OCI-LY1 (cell line): ENCODE measurements around the gene BBS12.

ENCODE experiments used
- H2AFZ ChIP-seq: fragments of 200-600 bp; sonication (generic), shearing (Covaris generic); 2 replicates; pipeline ENCODE4 v1.6.0; 2014; ENCODE audit warnings: antibody characterized with exemption, mild to moderate bottlenecking, low read length
- H3F3A ChIP-seq: fragments of 200-600 bp; sonication (generic), shearing (Covaris generic); 2 replicates; pipeline ENCODE4 v1.6.0; 2014; ENCODE audit warnings: mild to moderate bottlenecking, antibody characterized with exemption, low read length, moderate library complexity; ENCODE audit not compliant: insufficient read depth
- H3K27ac ChIP-seq: fragments of 200-600 bp; sonication (generic); 2 replicates; pipeline ENCODE4 v1.5.1; 2014; ENCODE audit warnings: low read length, mixed run types, mild to moderate bottlenecking, low read depth; ENCODE audit not compliant: poor library complexity, severe bottlenecking
- H3K27me3 ChIP-seq: fragments of 200-600 bp; sonication (generic); 2 replicates; pipeline ENCODE4 v1.6.0; 2014; ENCODE audit warnings: antibody characterized with exemption, mild to moderate bottlenecking, low read length, moderate library complexity; ENCODE audit not compliant: insufficient read depth
- H3K36me3 ChIP-seq: fragments of 200-600 bp; sonication (generic); 2 replicates; pipeline ENCODE4 v1.6.1; 2014; ENCODE audit warnings: mild to moderate bottlenecking, antibody characterized with exemption, low read length, moderate library complexity, mixed read lengths; ENCODE audit not compliant: insufficient read depth
- H3K4me1 ChIP-seq: fragments of 200-600 bp; sonication (generic); 2 replicates; pipeline ENCODE4 v1.5.1; 2014; ENCODE audit warnings: mild to moderate bottlenecking, low read length, moderate library complexity; ENCODE audit not compliant: insufficient read depth, severe bottlenecking
- H3K4me2 ChIP-seq: fragments of 200-600 bp; sonication (generic), shearing (Covaris generic); 2 replicates; pipeline ENCODE4 v1.6.1; 2014; ENCODE audit warnings: low read length
- H3K4me3 ChIP-seq: fragments of 200-600 bp; sonication (generic); 2 replicates; pipeline ENCODE4 v1.5.1; 2014; ENCODE audit warnings: low read length, low read depth, mild to moderate bottlenecking, mixed read lengths; ENCODE audit not compliant: poor library complexity, severe bottlenecking
- H3K79me2 ChIP-seq: fragments of 200-600 bp; shearing (Covaris generic); 2 replicates; pipeline ENCODE4 v1.6.1; 2016; ENCODE audit warnings: mixed run types, low read length, mixed read lengths; ENCODE audit not compliant: insufficient read depth
- H3K9ac ChIP-seq: fragments of 200-600 bp; sonication (generic), shearing (Covaris generic); 2 replicates; pipeline ENCODE4 v1.6.1; 2014; ENCODE audit warnings: mild to moderate bottlenecking, low read length, mixed read lengths
- H3K9me2 ChIP-seq: fragments of 200-600 bp; sonication (generic), shearing (Covaris generic); 2 replicates; pipeline ENCODE4 v1.6.1; 2014; ENCODE audit warnings: low read depth, mild to moderate bottlenecking, low read length, mixed read lengths
- H3K9me3 ChIP-seq: fragments of 200-600 bp; shearing (Covaris generic); 2 replicates; pipeline ENCODE4 v1.6.1; 2014; ENCODE audit warnings: low read length, mixed read lengths
- H4K20me1 ChIP-seq: fragments of 200-600 bp; sonication (generic), shearing (Covaris generic); 2 replicates; pipeline ENCODE4 v1.6.0; 2016; ENCODE audit warnings: mild to moderate bottlenecking, low read length; ENCODE audit not compliant: insufficient read depth
- EZH2 ChIP-seq: fragments of 200-600 bp; sonication (generic), shearing (Covaris generic); IDR thresholded peaks from 2 replicates; pipeline ENCODE4 v1.8.0; 2017; ENCODE audit warnings: borderline replicate concordance, mixed run types, mild to moderate bottlenecking, antibody characterized with exemption, low read length, moderate library complexity, mixed read lengths
- TF ChIP-seq, protein P1 (sequence below): fragments of 200-600 bp; sonication (generic), shearing (Covaris generic); IDR thresholded peaks from 2 replicates; pipeline ENCODE4 v1.5.1; 2017; ENCODE audit warnings: mild to moderate bottlenecking, antibody characterized with exemption, low read length, moderate library complexity, mixed read lengths

Gene BBS12

DNA sequence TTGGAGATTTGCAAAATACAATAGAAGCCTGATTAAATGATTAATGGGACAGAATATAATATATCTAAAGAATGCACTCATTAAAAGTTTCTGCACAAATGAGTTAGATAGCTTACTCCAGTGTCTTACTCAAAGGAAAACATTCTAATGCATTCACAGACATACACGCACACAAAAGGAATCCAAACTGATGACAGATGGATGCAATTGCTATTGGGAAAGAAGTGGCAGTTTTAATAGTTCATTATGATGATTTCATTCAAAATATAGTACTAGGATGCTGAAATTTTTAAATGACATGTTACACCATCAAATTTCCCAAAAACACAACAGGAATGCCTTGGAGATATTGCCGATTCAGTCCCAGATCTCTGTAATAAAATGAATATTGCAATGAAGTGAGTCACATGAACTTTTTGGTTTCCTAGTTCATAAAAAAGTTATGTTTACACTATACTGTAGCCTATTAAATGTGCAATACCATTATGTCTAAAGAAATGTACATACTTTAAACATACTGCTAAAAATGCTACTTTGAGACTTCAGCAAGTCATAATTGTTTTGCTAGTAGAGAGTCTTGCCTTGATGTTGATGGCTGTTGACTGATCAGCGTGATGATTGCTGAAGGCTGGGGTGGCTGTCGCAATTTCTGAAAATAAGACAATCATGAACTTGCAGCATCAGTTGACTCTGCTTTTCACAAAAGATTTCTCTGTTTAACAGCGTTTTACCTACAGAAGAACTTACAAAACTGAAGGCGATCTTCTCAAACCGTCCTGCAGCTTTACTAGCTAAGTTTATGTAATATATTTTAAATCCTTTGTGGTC is 45.6 kb downstream of the BBS12 start:
- Histone ChIP-seq H3K36me3 (no peaks in the 10 kb centered on the region), H3K4me3 (no peak overlapping the region), H3K9ac (no peak overlapping the region), H3K9me3 (no peaks in the 10 kb centered on the region), H3K9me2 (no peaks in the 10 kb centered on the region), H3K4me1 (no peaks in the 10 kb centered on the region), H3K79me2 (no peaks in the 10 kb centered on the region), H2AFZ (no peak overlapping the region), H3F3A (no peaks in the 10 kb centered on the region), H3K4me2 (no peak overlapping the region), H4K20me1 (no peaks in the 10 kb centered on the region), H3K27ac (no peak overlapping the region), H3K27me3 (no peaks in the 10 kb centered on the region)
- TF ChIP-seq EZH2, result no peak
- TF ChIP-seq, protein P1, sequence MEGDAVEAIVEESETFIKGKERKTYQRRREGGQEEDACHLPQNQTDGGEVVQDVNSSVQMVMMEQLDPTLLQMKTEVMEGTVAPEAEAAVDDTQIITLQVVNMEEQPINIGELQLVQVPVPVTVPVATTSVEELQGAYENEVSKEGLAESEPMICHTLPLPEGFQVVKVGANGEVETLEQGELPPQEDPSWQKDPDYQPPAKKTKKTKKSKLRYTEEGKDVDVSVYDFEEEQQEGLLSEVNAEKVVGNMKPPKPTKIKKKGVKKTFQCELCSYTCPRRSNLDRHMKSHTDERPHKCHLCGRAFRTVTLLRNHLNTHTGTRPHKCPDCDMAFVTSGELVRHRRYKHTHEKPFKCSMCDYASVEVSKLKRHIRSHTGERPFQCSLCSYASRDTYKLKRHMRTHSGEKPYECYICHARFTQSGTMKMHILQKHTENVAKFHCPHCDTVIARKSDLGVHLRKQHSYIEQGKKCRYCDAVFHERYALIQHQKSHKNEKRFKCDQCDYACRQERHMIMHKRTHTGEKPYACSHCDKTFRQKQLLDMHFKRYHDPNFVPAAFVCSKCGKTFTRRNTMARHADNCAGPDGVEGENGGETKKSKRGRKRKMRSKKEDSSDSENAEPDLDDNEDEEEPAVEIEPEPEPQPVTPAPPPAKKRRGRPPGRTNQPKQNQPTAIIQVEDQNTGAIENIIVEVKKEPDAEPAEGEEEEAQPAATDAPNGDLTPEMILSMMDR, result no peak

DNA sequence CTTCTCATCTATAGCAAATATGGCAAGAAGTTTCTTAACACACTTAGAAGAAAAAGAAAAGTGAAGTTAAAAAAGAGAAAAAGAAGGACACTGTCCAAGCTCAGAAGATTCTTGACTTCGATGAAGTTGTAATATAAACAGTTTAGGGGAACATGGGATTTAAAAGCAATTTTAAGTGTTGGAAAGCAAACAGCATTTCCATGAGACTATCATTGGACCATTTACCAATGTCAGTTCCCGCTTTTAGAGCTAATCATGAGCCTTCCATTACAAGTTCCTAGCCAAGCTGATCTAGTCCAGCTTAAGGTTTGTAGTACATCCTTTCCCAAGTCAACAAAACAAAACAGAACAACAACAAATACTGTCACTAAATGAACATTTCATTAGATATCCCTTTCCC is 49.0 kb downstream of the BBS12 start:
- no peaks in the 10 kb centered on the region for H3K4me1 ChIP-seq
- no peaks in the 10 kb centered on the region for H4K20me1 ChIP-seq
- no peaks in the 10 kb centered on the region for H3K9me3 ChIP-seq
- H2AFZ ChIP-seq, result no peak overlapping the region
- no peak overlapping the region for H3K4me2 ChIP-seq
- H3K9ac ChIP-seq, result no peak overlapping the region
- no peak overlapping the region for H3K4me3 ChIP-seq
- H3K9me2 ChIP-seq, result no peaks in the 10 kb centered on the region
- no peaks in the 10 kb centered on the region for H3K79me2 ChIP-seq
- no peak for TF ChIP-seq EZH2
- TF ChIP-seq, protein P1, result no peak
- no peaks in the 10 kb centered on the region for H3F3A ChIP-seq
- H3K36me3 ChIP-seq, result no peaks in the 10 kb centered on the region
- H3K27ac ChIP-seq, result no peak overlapping the region
- no peaks in the 10 kb centered on the region for H3K27me3 ChIP-seq

DNA sequence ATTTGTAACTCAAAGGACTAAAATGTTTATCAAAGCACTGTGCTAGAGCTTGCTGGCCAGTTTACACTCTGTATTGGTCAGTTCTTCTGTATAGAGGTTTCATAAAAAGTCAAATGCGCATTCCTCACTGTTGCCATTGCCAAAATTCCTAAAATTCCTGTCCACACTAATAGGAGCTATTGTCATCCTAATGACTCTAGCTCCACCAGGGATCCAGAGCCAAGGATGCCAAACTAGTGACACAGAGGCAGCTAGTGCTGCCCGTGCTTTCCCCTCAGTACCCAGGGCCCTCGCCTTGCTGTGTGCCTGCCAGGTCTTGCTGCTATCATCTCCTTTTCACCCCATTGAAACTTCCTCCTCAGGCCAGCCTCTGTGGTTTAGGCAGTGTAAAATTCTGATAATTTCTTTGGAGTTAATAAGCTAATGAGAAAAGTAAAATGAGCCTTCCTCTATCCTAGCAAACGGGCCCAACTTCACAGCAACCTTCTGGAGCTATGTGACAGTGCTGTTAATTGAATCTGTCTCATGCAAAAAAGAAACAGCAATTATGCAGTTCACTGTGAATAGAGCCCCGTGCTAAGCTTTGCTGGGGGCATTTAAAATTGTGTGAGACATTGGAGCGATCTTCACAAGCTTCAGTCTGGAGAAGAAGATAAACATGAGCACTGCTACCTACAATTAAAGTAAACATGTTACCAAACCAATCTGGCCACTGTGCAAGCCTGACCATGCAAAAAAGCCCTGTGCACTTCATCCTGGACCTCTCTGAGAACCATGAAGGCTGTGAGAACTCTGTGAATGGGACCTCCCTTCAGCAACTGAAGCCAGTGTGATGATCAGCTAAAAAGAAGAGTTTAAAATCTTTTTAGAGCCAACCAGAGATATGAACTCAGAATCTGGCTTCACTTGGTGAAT is 51.1 kb downstream of the BBS12 start:
- Histone ChIP-seq H3F3A (no peaks in the 10 kb centered on the region), H4K20me1 (no peaks in the 10 kb centered on the region), H3K9me3 (no peaks in the 10 kb centered on the region), H3K4me1 (no peaks in the 10 kb centered on the region), H3K9me2 (no peaks in the 10 kb centered on the region), H3K9ac (no peak overlapping the region), H3K79me2 (no peaks in the 10 kb centered on the region), H3K4me2 (no peak overlapping the region), H3K4me3 (no peak overlapping the region), H3K36me3 (no peaks in the 10 kb centered on the region), H3K27me3 (no peaks in the 10 kb centered on the region), H2AFZ (no peak overlapping the region), H3K27ac (no peak overlapping the region)
- no peak for TF ChIP-seq EZH2
- TF ChIP-seq, protein P1, result no peak
